Natural killer cell (primary cell): ENCODE data around the gene SV2B. TPM values are rescaled to one million over a fixed set of nuclear protein-coding genes. Genes with fewer than 3 reads are reported as not detected.

Source experiments
- ATAC-seq, 3 donors: fragments of 150-1000 bp in 2 of 3; fragments of 200-7000 bp in 1 of 3; cut with Tn5 transposase; 1 replicate in 1 of 3; 2 replicates in 2 of 3; pipeline ENCODE4 v1.10.0; 2021; ENCODE audit warnings: mild to moderate bottlenecking in 2 of 3, moderate library complexity in 2 of 3
- DNase-seq, 2 donors: peaks; one replicate each; pipeline versions ENCODE4 v3.0.0 to v3.0.0-alpha.2; 2013 to 2021; ENCODE audit warnings: mixed read lengths in 1 of 2
- H3K27ac ChIP-seq: one replicate; pipeline ENCODE4 v1.5.1; 2013; ENCODE audit warnings: mild to moderate bottlenecking, low read length
- H3K27me3 ChIP-seq: one replicate; pipeline ENCODE4 v1.6.1; 2013; ENCODE audit warnings: low read length; ENCODE audit not compliant: control insufficient read depth, insufficient read depth
- H3K36me3 ChIP-seq: one replicate; pipeline ENCODE4 v1.6.1; 2013; ENCODE audit warnings: low read length; ENCODE audit not compliant: control insufficient read depth, insufficient read depth
- H3K4me1 ChIP-seq: one replicate; pipeline ENCODE4 v1.6.1; 2013; ENCODE audit warnings: low read length; ENCODE audit not compliant: control insufficient read depth, insufficient read depth
- H3K4me3 ChIP-seq: one replicate; pipeline ENCODE4 v1.5.1; 2013; ENCODE audit warnings: low read length
- H3K9me3 ChIP-seq: one replicate; pipeline ENCODE4 v1.6.1; 2013; ENCODE audit warnings: low read length; ENCODE audit not compliant: control insufficient read depth, insufficient read depth
- H3K27ac Mint-ChIP-seq, 2 donors: one replicate each; pipeline ENCODE4 v1.8.0; 2022; ENCODE audit warnings: mild to moderate bottlenecking in 2 of 2, mixed read lengths in 2 of 2, moderate library complexity in 1 of 2
- H3K27me3 Mint-ChIP-seq, 2 donors: one replicate each; pipeline ENCODE4 v1.8.0; 2022; ENCODE audit warnings: low read depth in 2 of 2, mixed read lengths in 2 of 2
- H3K36me3 Mint-ChIP-seq: one replicate; pipeline ENCODE4 v1.8.0; 2022; ENCODE audit warnings: mixed read lengths
- H3K4me1 Mint-ChIP-seq, 2 donors: one replicate each; pipeline ENCODE4 v1.8.0; 2022; ENCODE audit warnings: mixed read lengths in 2 of 2
- H3K4me3 Mint-ChIP-seq: one replicate; pipeline ENCODE4 v1.8.0; 2022; ENCODE audit warnings: mild to moderate bottlenecking, moderate library complexity, mixed read lengths
- H3K9me3 Mint-ChIP-seq, 2 donors: one replicate each; pipeline ENCODE4 v1.8.0; 2022; ENCODE audit warnings: mixed read lengths in 2 of 2
- WGBS: methylation state at CpG from one replicate; pipeline ENCODE4 v1.1.7; 2013; ENCODE audit warnings: missing lambda C conversion rate; ENCODE audit not compliant: insufficient coverage; 5-methylcytosine and 5-hydroxymethylcytosine counted together
- intact Hi-C: fragments of 100-400 bp; cut with micrococcal nuclease; formaldehyde crosslinking; loops from one replicate; pipeline ENCODE4 v1.14.2; 2022
- total RNA-seq, 4 donors: library from RNA; stranded (reverse); fragments of 120-200 nt in 1 of 4; gene quantifications; one replicate each; pipeline versions ENCODE4 v1.2.3 to v1.2.4, GENCODE V29; 2013 to 2022
- TF ChIP-seq, protein P1 (sequence below): fragments of 200-600 bp; IDR thresholded peaks from one replicate; pipeline ENCODE4 v1.8.0; 2022; ENCODE audit warnings: antibody characterized with exemption

SV2B gene
- total RNA-seq, 3 donors from 2014 or later (not counting 1 experiment from before 2014, with no cell fraction given) = not detected

DNA sequence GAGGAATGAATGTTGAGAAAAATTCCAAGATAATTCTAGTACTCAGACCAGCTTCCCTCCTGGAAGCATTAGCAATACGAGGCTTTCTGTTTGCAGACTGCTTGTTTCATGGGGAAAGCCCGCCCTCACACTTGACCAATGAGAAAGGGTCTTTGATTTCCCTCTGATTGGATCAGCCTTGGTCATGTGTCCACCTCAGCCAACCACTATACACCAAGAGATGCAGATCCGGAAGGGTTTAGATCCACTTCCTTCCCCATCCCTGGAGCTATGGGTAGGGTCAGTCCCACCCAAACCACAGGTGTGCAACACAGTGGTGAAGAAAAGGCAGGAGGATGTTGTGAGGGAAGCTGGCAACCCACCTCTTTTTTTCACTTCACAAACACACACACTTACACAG is 154.7 kb downstream of the SV2B start:
- TF ChIP-seq, protein P1, sequence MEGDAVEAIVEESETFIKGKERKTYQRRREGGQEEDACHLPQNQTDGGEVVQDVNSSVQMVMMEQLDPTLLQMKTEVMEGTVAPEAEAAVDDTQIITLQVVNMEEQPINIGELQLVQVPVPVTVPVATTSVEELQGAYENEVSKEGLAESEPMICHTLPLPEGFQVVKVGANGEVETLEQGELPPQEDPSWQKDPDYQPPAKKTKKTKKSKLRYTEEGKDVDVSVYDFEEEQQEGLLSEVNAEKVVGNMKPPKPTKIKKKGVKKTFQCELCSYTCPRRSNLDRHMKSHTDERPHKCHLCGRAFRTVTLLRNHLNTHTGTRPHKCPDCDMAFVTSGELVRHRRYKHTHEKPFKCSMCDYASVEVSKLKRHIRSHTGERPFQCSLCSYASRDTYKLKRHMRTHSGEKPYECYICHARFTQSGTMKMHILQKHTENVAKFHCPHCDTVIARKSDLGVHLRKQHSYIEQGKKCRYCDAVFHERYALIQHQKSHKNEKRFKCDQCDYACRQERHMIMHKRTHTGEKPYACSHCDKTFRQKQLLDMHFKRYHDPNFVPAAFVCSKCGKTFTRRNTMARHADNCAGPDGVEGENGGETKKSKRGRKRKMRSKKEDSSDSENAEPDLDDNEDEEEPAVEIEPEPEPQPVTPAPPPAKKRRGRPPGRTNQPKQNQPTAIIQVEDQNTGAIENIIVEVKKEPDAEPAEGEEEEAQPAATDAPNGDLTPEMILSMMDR = no peak
- H3K36me3 ChIP-seq = no peaks in the 10 kb centered on the region
- DNase-seq = no peak
- no peaks in the 10 kb centered on the region for H3K9me3 ChIP-seq
- no peak for ATAC-seq
- no peaks in the 10 kb centered on the region for H3K27me3 ChIP-seq
- intact Hi-C loops = no loop called here
- no peaks in the 10 kb centered on the region for H3K36me3 Mint-ChIP-seq
- H3K27me3 Mint-ChIP-seq = peaks cover 25 to 59% of the 10 kb centered on the region in 2 donors
- no peaks in the 10 kb centered on the region for H3K9me3 Mint-ChIP-seq
- peaks cover 6 to 7% of the 10 kb centered on the region in 2 donors for H3K4me1 Mint-ChIP-seq
- H3K4me1 ChIP-seq = peaks cover 5% of the 10 kb centered on the region
- no peak overlapping the region for H3K4me3 Mint-ChIP-seq
- WGBS = 62% methylated on average over 2 of the region's 3 CpGs
- H3K27ac ChIP-seq = no peak overlapping the region
- H3K4me3 ChIP-seq = no peak overlapping the region
- no peak overlapping the region for H3K27ac Mint-ChIP-seq

DNA sequence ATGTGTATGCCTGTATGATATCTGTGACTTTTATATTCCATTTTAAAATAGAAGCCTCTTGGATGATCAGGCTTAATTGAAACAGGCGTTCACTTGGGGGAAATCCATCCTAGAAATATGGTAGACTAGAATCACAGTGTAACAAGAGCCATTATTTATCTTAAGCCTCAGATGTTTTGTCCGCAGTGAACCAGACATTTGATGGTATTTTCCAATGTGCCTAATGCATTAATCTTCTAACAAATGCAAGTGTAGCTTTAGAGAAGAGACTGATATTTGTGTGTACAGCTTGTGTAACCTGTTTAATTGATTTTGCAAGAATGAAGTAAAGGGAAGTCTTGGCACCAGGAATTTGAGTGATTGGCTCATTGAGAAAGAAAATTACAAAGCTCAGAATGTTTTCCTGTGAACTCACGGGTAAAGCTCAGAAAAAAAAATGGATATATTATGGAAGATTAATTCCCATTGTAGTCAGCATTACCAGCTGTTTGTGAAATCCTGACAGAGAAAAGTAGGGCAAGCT is 155.7 kb downstream of the SV2B start:
- no peaks in the 10 kb centered on the region for H3K9me3 Mint-ChIP-seq
- intact Hi-C loops = no loop called here
- DNase-seq (no peak), ATAC-seq (no peak)
- H3K9me3 ChIP-seq = no peaks in the 10 kb centered on the region
- no peak overlapping the region for H3K27ac Mint-ChIP-seq
- TF ChIP-seq, protein P1 = no peak
- no peak overlapping the region for H3K4me3 ChIP-seq
- peaks cover 5% of the 10 kb centered on the region for H3K4me1 ChIP-seq
- no peak overlapping the region for H3K27ac ChIP-seq
- no peaks in the 10 kb centered on the region for H3K36me3 ChIP-seq
- peaks cover 6 to 7% of the 10 kb centered on the region in 2 donors for H3K4me1 Mint-ChIP-seq
- H3K36me3 Mint-ChIP-seq = no peaks in the 10 kb centered on the region
- no peaks in the 10 kb centered on the region for H3K27me3 ChIP-seq
- no peak overlapping the region for H3K4me3 Mint-ChIP-seq
- H3K27me3 Mint-ChIP-seq = peaks cover 26 to 49% of the 10 kb centered on the region in 2 donors
- WGBS = 86% methylated on average over 3 of the region's 3 CpGs

DNA sequence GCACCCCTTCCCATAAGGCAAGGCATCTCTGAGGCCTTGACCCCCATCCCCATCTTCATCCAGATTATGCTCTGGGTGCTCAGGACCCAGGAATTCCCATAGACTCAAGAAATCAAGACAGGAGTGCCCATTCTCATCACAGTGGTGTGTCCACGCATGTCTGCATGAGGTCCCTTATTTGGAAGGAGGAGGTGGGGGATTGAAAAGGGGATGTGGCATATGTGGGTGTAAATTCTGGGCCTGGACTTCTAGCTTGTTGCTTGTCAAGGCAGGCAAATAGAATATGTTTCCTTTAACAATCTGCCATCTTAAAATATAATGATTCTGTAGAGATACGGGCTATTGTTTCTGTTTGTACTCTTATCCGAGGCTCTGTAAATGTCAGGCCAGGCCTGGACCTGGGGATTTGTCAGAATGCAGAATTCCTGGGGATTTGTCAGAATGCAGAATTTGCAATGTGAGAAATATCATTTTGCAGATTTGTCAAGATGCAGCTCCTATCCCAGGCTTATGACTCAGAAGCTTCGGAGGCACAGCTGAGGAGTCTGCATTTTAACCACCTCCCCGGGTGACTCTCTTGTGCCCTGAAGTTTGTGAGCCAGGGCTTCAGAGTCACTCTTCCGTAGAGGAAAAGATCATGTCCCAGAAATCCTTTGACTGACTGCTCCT is 157.8 kb downstream of the SV2B start:
- Mint-ChIP-seq H3K4me3 (no peak overlapping the region), H3K27ac (no peak overlapping the region), H3K9me3 (no peaks in the 10 kb centered on the region), H3K4me1 (peaks cover 6 to 7% of the 10 kb centered on the region in 2 donors), H3K27me3 (peaks cover 13 to 28% of the 10 kb centered on the region in 2 donors), H3K36me3 (no peaks in the 10 kb centered on the region)
- Histone ChIP-seq H3K4me1 (peaks cover 5% of the 10 kb centered on the region), H3K4me3 (no peak overlapping the region), H3K27me3 (no peaks in the 10 kb centered on the region), H3K27ac (no peak overlapping the region), H3K9me3 (no peaks in the 10 kb centered on the region), H3K36me3 (no peaks in the 10 kb centered on the region)
- DNase-seq (no peak), ATAC-seq (no peak)
- 93% methylated on average over 6 of the region's 6 CpGs for WGBS
- intact Hi-C loops = no loop called here
- TF ChIP-seq, protein P1 = no peak

DNA sequence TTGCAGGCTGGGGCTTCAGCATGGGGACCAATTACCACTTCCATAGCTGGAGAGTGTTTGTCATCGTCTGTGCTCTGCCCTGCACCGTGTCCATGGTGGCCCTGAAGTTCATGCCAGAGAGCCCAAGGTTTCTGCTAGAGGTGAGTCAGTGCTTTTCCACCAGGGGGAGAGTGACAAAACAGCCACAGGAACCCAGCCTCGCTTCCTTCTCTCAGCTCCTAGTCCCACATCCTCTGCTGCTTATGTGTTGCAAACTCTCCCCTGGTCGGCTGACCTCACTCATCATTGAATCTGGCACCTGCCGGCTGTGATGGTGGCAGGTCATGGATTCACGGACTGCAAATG is 158.3 kb downstream of the SV2B start:
- H3K4me3 Mint-ChIP-seq = no peak overlapping the region
- H3K27ac ChIP-seq = no peak overlapping the region
- H3K27me3 ChIP-seq = no peaks in the 10 kb centered on the region
- peaks cover 13 to 25% of the 10 kb centered on the region in 2 donors for H3K27me3 Mint-ChIP-seq
- H3K36me3 ChIP-seq = no peaks in the 10 kb centered on the region
- no peaks in the 10 kb centered on the region for H3K36me3 Mint-ChIP-seq
- intact Hi-C loops = no loop called here
- ATAC-seq = peak in 1 of 3 donors; percentile 36
- no peaks in the 10 kb centered on the region for H3K9me3 ChIP-seq
- peaks cover 6% of the 10 kb centered on the region in 2 donors for H3K4me1 Mint-ChIP-seq
- DNase-seq = peak in 1 of 2 donors; percentile 25
- no peak overlapping the region for H3K4me3 ChIP-seq
- TF ChIP-seq, protein P1 = no peak
- no peak overlapping the region for H3K27ac Mint-ChIP-seq
- peaks cover 5% of the 10 kb centered on the region for H3K4me1 ChIP-seq
- 14% methylated on average over 6 of the region's 6 CpGs for WGBS
- H3K9me3 Mint-ChIP-seq = no peaks in the 10 kb centered on the region
